GM18520 (cell line): Measurements from ENCODE around the gene IL5.

Source experiments
- ATAC-seq: cut with Tn5 transposase; IDR thresholded peaks from one replicate; pipeline ENCODE4 v1.9.1; 2021; ENCODE audit not compliant: unreplicated experiment

The IL5 gene

DNA sequence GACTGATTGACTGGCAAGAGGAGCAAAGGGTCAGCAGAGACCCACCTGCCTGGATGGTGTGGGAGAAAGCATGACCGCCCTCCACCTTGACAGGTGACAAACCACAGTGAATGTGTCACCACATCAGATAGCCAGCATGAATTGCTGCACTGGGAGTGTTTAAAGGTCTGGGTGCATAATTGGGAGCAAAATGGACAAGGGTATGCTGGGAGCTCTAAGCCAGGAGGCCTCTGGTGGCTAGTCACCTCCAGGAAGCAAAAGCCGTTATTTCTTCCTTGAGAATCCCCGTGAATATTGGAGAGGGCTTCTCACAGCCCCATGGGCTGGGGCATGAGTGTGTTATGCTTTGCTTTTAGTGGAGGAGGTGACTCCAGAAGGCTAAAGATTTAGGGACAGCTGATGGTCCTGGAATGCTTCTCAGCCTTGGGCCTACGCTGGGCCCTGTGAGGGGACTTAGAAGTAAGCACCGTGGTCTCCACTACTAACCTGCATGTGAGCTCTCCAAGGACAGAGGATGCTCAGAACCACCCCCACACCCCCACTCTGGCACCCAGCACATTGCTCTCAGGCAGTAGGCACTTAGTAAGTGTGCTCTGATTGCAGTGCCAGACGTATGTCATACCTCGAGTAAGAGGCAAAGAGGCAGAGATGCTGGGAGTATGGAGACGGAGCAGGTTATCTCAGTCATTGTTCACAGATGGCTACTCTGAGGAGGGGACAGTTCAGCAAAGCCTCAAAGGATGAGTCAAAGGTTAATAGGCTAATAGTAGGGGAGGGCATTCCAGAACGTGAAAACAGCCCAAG is 43.7 kb downstream of the IL5 start:
- ATAC-seq = no peak

DNA sequence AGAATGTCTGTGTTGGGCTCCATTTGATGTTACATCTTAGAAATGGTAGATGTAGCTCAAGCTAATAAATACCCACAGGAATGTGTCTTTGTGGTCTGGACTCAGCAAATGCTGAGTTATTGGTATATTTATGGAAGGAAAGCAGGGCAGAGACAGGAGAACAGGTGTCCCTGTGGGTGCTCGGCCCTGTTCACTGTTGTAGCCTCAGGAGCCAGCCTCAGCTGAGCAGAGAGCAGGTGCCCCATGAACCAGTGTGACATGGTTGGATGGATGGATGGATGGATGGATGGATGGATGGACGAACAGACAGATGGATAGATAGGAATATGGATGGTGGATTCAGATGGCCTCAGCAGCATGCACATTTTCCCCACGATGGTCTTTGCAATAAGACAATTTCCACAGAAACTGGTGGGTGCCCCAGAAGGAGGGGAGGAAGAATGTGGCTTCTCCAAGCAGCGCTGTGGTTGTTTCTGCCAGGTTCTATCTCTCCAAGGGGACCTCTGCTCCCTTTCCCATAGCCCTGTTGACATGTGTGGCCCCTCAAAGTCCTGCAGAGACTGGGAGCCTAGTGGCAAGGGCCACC is 44.5 kb downstream of the IL5 start:
- ATAC-seq = no peak

- ATAC-seq = no peak
These were observed 45.2 kb downstream of the IL5 start for GRCh38 chr5:132498152-132498551.

DNA sequence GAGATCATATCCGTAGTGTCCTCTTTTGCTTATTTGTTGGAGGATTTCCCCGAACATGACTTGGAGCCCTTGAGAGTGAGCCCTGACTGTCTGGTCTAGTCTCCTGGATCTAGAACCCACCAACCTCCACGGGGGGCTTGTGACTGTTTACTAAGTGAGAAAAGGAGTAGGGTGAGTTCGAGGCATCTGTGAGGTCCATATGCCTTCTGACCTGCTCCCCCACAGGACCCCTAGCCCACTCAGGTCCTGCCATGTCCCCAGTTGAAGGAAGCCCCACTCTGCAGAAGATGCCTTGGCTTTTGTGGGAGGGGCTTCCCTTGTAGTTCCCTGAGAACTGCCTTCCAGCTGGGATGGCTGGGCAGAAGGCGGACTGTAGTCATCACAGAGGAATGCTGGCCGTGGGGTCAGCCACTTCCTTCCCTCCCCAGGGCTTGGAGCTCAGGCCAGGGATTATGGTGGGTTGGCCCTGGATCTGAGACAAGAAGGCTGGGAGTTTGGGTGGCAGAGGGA is 45.8 kb downstream of the IL5 start:
- no peak for ATAC-seq

- peak; percentile 24 for ATAC-seq
These were observed 46.5 kb downstream of the IL5 start for GRCh38 chr5:132496631-132497487.

DNA sequence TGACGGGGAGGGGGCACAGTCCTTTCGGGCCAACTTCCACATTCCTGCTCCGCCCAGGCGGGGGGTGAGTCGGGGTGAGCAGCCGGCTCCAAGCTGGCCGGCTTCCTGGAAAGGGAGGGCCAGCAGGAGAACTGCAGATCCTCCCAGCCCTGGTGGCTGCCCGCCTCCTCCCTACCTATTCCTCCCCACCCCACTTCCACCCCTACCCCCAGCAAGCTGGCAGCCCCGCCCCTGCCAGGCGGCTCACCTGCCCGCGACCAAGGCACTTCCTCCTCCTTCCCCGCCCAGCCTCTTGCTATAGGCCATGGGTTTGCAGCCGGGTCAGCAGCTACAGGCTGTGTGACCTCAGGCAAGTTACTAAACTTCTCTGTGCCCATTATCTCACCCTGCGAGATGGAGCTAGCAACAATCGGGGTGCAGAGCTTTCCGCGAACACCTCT is 47.1 kb downstream of the IL5 start:
- ATAC-seq = peak; percentile 30

DNA sequence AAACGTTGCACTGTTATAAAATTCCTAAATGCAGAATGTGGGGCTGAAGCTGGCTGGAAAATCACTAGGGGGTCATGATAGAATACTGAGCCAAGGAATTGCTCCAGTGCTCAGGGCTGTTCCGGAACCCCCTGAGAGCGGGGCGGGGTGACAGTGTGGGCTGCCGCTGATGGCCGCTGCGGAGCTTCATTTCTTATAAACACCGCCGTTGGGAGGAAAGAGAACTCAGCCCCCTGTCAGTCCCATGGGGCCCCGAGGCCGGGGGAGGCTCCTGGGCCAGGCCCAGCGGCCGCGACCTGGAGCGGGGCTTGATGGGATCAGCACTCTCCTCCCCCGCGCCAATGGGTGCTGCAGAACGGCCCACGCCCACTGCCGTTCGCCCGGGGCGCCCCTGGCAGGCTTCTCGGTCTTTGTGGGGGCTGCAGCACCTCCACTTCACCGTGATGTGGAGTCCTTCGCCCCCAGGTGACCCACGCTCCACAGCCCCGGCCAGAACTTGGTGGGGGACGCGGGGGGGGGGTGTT is 47.6 kb downstream of the IL5 start:
- ATAC-seq = no peak

DNA sequence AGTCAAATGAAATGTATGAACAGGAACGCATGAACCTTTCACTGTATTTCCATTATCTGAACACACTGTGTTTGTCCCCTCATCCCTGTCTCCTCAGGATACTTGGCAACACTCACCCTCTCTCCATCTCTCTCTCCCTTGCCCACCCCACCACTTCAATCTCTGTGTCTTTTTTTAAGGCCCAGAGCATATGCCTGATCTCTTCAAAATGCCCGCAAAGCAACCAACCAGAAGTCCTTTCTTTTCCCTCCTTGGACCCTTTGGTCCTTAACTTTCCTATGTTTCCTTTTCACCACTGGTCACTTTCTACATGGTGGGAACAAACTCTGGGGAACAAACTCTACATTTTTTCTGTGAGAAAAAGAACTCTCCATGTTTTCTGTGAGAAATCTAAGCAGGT is 49.5 kb downstream of the IL5 start:
- no peak for ATAC-seq

- no peak for ATAC-seq
These were observed 50.1 kb downstream of the IL5 start for GRCh38 chr5:132493241-132493640.

DNA sequence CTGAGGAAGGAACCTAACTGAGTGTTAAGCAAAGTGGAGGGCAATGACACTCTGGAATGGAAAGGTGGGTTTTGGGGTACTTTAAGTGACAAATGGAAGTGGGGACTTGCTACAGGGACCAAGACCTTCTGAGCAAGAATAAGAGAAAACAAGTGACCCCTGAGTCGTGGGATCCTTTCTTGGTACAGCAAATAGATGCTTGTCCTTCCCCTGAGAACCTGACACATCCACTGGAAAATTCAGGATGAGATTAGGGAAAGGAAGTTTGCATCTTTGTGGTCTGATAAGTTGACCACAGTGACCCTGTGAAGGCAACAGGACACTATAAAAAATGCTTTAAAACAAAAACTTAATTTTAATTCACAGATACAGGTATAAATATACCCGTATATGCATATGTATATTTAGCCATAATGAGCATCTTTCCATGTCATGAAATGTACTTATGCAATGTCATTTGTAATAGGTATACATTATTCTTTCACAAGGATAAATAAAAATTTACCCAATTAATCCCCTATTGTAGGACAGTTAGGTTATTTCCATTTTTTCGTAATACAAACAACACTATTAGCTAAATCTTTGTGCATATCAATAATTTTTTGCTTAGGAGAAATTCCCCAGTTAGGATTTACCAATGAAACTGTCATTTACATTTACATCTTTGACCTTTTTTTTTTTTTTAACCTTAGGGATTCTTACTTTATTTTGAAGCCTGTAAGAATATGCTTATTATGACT is 50.8 kb downstream of the IL5 start:
- no peak for ATAC-seq
